ENCODE data around the gene SIRPA.

The SIRPA gene

DNA sequence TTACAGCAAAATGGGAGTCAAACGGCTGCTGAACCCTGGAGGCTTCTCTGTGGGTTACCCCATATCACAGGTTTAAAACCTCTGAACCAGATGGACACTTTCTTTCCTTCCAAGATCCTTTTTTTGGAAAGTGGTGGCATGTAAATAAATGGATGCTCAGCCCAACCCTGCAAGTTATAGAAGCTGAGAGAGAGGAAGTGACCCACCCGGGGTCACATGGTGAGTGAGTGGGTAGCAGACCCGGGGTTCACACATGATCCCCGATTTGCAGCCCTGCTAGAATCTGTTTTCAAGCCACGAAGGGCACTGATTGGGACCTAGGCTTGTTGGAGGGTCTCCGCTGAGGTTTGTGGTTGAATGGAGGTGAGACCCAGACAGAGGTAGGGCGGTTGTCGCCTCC is 32.0 kb downstream of the SIRPA start:
- H3K36me3 ChIP-seq (replicated peaks): no peaks in the 10 kb centered on the region
- no peak for DNase-seq
- no peak overlapping the region for H3K27ac ChIP-seq
- H3K4me3 ChIP-seq (ENCODE audit: low read depth, low read length): no peak overlapping the region
- in situ Hi-C loops (cut with HindIII; ENCODE audit: low pct_ligation_motif_present, low sequenced_read_pairs): no loop called here
- TF ChIP-seq, protein P1, sequence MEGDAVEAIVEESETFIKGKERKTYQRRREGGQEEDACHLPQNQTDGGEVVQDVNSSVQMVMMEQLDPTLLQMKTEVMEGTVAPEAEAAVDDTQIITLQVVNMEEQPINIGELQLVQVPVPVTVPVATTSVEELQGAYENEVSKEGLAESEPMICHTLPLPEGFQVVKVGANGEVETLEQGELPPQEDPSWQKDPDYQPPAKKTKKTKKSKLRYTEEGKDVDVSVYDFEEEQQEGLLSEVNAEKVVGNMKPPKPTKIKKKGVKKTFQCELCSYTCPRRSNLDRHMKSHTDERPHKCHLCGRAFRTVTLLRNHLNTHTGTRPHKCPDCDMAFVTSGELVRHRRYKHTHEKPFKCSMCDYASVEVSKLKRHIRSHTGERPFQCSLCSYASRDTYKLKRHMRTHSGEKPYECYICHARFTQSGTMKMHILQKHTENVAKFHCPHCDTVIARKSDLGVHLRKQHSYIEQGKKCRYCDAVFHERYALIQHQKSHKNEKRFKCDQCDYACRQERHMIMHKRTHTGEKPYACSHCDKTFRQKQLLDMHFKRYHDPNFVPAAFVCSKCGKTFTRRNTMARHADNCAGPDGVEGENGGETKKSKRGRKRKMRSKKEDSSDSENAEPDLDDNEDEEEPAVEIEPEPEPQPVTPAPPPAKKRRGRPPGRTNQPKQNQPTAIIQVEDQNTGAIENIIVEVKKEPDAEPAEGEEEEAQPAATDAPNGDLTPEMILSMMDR (IDR thresholded peaks at IDR 0.05; ENCODE audit: low read depth, low read length, missing control alignments): no peak
- no peaks in the 10 kb centered on the region for H3K27me3 ChIP-seq (replicated peaks)

DNA sequence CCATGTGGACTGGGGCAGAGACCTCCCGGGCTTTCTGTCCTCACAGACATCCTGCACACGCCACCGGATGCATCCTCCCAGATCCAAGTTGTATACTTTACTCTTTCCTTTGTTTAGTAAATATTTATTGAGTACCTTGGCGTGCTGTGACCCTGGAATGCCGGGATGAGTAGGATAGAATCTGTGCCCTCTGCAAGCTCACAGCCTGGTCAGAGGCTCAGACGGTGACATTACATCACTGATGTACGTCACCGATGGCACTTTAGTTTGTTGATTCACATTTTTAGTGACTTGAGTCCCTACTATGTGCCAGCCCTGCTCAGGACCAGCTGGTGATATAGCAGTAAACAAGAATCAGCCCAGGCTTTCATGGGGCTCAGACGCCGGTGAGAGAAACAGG is 32.9 kb downstream of the SIRPA start:
- TF ChIP-seq, protein P1 (IDR thresholded peaks at IDR 0.05; ENCODE audit: low read depth, low read length, missing control alignments): no peak
- Histone ChIP-seq H3K36me3 (replicated peaks) (no peaks in the 10 kb centered on the region), H3K27ac (no peak overlapping the region), H3K27me3 (replicated peaks) (no peaks in the 10 kb centered on the region), H3K4me3 (ENCODE audit: low read depth, low read length) (no peak overlapping the region)
- no peak for DNase-seq
- in situ Hi-C loops (cut with HindIII; ENCODE audit: low pct_ligation_motif_present, low sequenced_read_pairs): no loop called here

DNA sequence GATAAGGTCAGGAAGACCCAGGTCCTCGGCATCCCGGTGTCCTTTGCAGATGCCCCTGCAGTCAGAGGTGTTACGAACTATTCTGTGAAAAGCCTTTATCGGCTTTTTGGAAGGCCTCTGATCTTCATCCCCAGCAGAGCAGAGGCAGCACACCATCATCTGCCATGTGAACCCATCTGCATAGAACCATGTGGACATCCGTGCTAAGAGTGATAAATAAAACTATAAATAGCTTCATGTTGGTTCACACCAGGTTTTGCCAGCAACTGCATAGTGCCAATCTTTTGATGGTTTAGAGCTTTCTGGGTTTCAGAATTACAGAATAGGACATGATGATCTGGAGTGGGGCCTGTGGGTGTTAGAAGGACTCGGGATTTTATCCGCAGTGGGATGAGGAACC is 33.6 kb downstream of the SIRPA start:
- TF ChIP-seq, protein P1 (IDR thresholded peaks at IDR 0.05; ENCODE audit: low read depth, low read length, missing control alignments): no peak
- H3K27me3 ChIP-seq (replicated peaks): no peaks in the 10 kb centered on the region
- no peaks in the 10 kb centered on the region for H3K36me3 ChIP-seq (replicated peaks)
- in situ Hi-C loops (cut with HindIII; ENCODE audit: low pct_ligation_motif_present, low sequenced_read_pairs): no loop called here
- DNase-seq: no peak
- H3K4me3 ChIP-seq (ENCODE audit: low read depth, low read length): no peak overlapping the region
- H3K27ac ChIP-seq: no peak overlapping the region

DNA sequence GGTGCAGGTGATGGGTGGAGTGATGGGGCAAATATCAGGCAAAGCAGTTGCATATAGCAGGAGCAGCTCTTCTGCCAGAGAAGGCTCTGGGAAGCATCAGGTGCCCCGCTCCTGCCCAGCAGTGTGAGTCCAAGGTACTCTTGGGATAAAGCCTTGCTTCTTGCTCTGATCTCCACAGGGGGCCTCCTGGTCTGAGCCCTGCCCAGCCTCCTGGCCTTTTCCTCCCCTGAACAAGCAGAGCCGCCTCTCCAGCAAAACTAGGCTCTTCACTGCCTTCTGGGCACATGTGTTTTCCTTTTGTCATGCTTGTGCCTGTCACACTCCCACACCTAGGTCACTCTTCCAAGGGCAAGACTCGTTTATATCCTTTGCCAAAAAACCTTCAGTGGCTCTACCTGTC is 34.3 kb downstream of the SIRPA start:
- Histone ChIP-seq H3K4me3 (ENCODE audit: low read depth, low read length) (no peak overlapping the region), H3K27ac (no peak overlapping the region), H3K27me3 (replicated peaks) (no peaks in the 10 kb centered on the region), H3K36me3 (replicated peaks) (no peaks in the 10 kb centered on the region)
- no peak for DNase-seq
- TF ChIP-seq, protein P1 (IDR thresholded peaks at IDR 0.05; ENCODE audit: low read depth, low read length, missing control alignments): no peak
- in situ Hi-C loops (cut with HindIII; ENCODE audit: low pct_ligation_motif_present, low sequenced_read_pairs): no loop called here

DNA sequence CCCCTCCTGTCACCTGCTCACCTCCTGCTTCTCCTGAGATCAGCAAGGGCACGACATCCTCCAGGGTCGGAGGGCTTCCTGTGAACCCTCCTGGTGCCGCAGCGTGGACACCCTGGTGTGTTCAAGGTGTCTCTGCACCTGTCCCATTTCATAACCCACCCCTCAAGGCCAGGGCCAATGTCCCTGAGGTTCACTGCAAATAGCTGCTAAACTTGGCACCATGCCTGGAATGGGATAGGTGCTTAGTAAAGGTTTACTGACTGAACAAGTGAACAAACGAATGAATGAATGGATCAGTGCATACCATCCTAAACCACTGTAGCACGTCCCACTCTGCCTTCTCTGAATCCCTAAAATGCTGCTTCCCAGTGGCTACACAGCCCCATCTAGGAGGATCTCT is 35.0 kb downstream of the SIRPA start:
- TF ChIP-seq, protein P1 (IDR thresholded peaks at IDR 0.05; ENCODE audit: low read depth, low read length, missing control alignments): no peak
- in situ Hi-C loops (cut with HindIII; ENCODE audit: low pct_ligation_motif_present, low sequenced_read_pairs): no loop called here
- Histone ChIP-seq H3K27me3 (replicated peaks) (no peaks in the 10 kb centered on the region), H3K27ac (no peak overlapping the region), H3K36me3 (replicated peaks) (no peaks in the 10 kb centered on the region), H3K4me3 (ENCODE audit: low read depth, low read length) (no peak overlapping the region)
- DNase-seq: no peak

DNA sequence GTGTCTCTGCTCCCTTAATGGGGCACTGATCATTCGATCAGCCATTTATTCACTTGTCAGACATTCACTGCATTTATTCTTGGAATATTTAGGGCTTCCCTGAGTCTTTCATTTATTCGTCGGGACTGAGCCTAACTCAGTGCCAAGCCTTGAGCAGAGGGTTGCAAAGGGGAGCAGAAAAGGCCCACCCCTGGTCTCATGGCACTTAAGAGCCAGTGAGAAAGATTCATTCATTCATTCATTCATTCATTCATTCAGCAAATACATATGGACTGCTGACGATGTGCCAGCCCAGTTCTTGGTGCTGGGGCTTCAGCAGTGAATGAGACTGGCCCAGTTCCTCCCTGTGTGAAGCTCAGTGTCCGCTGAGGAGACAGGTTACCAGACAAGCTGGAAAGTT is 36.6 kb downstream of the SIRPA start:
- TF ChIP-seq, protein P1 (IDR thresholded peaks at IDR 0.05; ENCODE audit: low read depth, low read length, missing control alignments): no peak
- H3K36me3 ChIP-seq (replicated peaks): no peaks in the 10 kb centered on the region

More for the DNA sequence above, 36.6 kb downstream of the SIRPA start:
- in situ Hi-C loops (cut with HindIII; ENCODE audit: low pct_ligation_motif_present, low sequenced_read_pairs): no loop called here
- Histone ChIP-seq H3K27me3 (replicated peaks) (no peaks in the 10 kb centered on the region), H3K4me3 (ENCODE audit: low read depth, low read length) (no peak overlapping the region), H3K27ac (no peak overlapping the region)
- DNase-seq: no peak

Measured in brain microvascular endothelial cell (primary cell).